T follicular helper cell (primary cell): ENCODE results near the gene TMED9.
"Not testable (repeated sequence)": the region's sequence is repeated elsewhere in the genome, so short reads cannot be mapped to it uniquely, and the experiment has no call there.

Experiments
- DNase-seq: peaks from one replicate; pipeline ENCODE4 v3.0.0-alpha.2; 2020; ENCODE audit warnings: low read depth
- total RNA-seq, 2 experiments: gene quantifications; one replicate each; lab custom pipeline; 2026; lab: John Stamatoyannopoulos, UW

TMED9 gene
- 81.6 to 151 reads per million in 2 experiments for total RNA-seq

GRCh38 chr5:177592010-177592834 lies at the start of gene TMED9:
TMED9 (plus strand) TSS chr5:177592203; CDS start chr5:177592215, 12 bp downstream.
- DNase-seq: peak; percentile 81

GRCh38 chr5:177542816-177543465 lies 49.1 kb upstream of the TMED9 start:
- no peak for DNase-seq

GRCh38 chr5:177545487-177546257 lies 46.3 kb upstream of the TMED9 start:
- no peak for DNase-seq

GRCh38 chr5:177546258-177546741 lies 45.7 kb upstream of the TMED9 start:
- no peak for DNase-seq

- no peak for DNase-seq
Observed at GRCh38 chr5:177547736-177548135, 44.3 kb upstream of the TMED9 start.

- no peak for DNase-seq
Observed at GRCh38 chr5:177548495-177548894, 43.5 kb upstream of the TMED9 start.

- DNase-seq: no peak
Observed at GRCh38 chr5:177550122-177550521, 41.9 kb upstream of the TMED9 start.

GRCh38 chr5:177552839-177553455 lies 39.1 kb upstream of the TMED9 start:
- no peak for DNase-seq

- peak; percentile 18 for DNase-seq
Observed at GRCh38 chr5:177553671-177554429, 38.2 kb upstream of the TMED9 start.

- peak; percentile 92 for DNase-seq
Observed at GRCh38 chr5:177554474-177555111, 37.4 kb upstream of the TMED9 start, which contains the start of gene FAM193B. FAM193B (minus strand) TSS chr5:177554563; CDS start chr5:177554458, 105 bp downstream.

- DNase-seq: no peak
Observed at GRCh38 chr5:177555228-177555627, 36.8 kb upstream of the TMED9 start.

GRCh38 chr5:177555665-177556064 lies 36.3 kb upstream of the TMED9 start:
- DNase-seq: no peak

- DNase-seq: no peak
Observed at GRCh38 chr5:177557041-177557647, 34.9 kb upstream of the TMED9 start.

GRCh38 chr5:177557796-177558195 lies 34.2 kb upstream of the TMED9 start:
- no peak for DNase-seq

GRCh38 chr5:177559446-177559941 lies 32.5 kb upstream of the TMED9 start:
- DNase-seq: not testable (repeated sequence)

- DNase-seq: no peak
Observed at GRCh38 chr5:177565046-177565445, 27.0 kb upstream of the TMED9 start.

- no peak for DNase-seq
Observed at GRCh38 chr5:177568326-177568725, 23.7 kb upstream of the TMED9 start.

GRCh38 chr5:177569894-177570293 lies 22.1 kb upstream of the TMED9 start:
- DNase-seq: no peak

GRCh38 chr5:177575488-177575887 lies 16.5 kb upstream of the TMED9 start:
- DNase-seq: no peak

GRCh38 chr5:177576169-177576568 lies 15.8 kb upstream of the TMED9 start:
- DNase-seq: no peak
